Measurements from ENCODE around the gene RASA1.

GRCh38 chr5:87263498-87263897 is 4.2 kb upstream of the RASA1 start:
- TF ChIP-seq CTCF (IDR thresholded peaks at IDR 0.05 in 4 of 5, conservative IDR thresholded peaks at IDR 0.05 in 1 of 5) (no peak), POLR2A (IDR thresholded peaks at IDR 0.05) (no peak)

Data from gastrocnemius medialis (tissue), 4 donors.